Measurements from ENCODE around the gene TEAD1.
"Not testable (repeated sequence)": the region's sequence is repeated elsewhere in the genome, so short reads cannot be mapped to it uniquely, and the experiment has no call there.

The TEAD1 gene

GRCh38 chr11:12871788-12872321 lies 197.6 kb downstream of the TEAD1 start:
- Histone ChIP-seq H4K20me1 (ENCODE audit: control insufficient read depth, insufficient read depth, low read depth, low read length) (no peaks in the 10 kb centered on the region), H3K79me2 (ENCODE audit: control insufficient read depth, low read length) (no peaks in the 10 kb centered on the region), H3F3A (ENCODE audit: control insufficient read depth, insufficient read depth) (no peaks in the 10 kb centered on the region), H3K4me3 (ENCODE audit: low read length) (no peak overlapping the region), H3K27me3 (ENCODE audit: control insufficient read depth, low read length) (no peaks in the 10 kb centered on the region), H3K9me3 (ENCODE audit: control insufficient read depth, insufficient read depth, low read length) (no peaks in the 10 kb centered on the region), H3K27ac (ENCODE audit: low read depth, low read length) (no peak overlapping the region), H3K36me3 (ENCODE audit: control insufficient read depth, low read length) (no peaks in the 10 kb centered on the region), H3K4me1 (ENCODE audit: control insufficient read depth, low read length) (no peaks in the 10 kb centered on the region), H3K9me2 (replicated peaks; ENCODE audit: control insufficient read depth, low read length) (no peaks in the 10 kb centered on the region), H3K4me2 (ENCODE audit: low read length) (no peak overlapping the region)
- TF ChIP-seq CTCF (IDR thresholded peaks at IDR 0.05; ENCODE audit: low read depth, low read length, poor library complexity, severe bottlenecking) (no peak), EZH2phosphoT487 (IDR thresholded peaks at IDR 0.05; ENCODE audit: borderline replicate concordance, low read length) (no peak)

GRCh38 chr11:12876340-12876739 lies 202.1 kb downstream of the TEAD1 start:
- no peaks in the 10 kb centered on the region for H3K27me3 ChIP-seq (ENCODE audit: control insufficient read depth, low read length)
- no peaks in the 10 kb centered on the region for H4K20me1 ChIP-seq (ENCODE audit: control insufficient read depth, insufficient read depth, low read depth, low read length)
- H3K36me3 ChIP-seq (ENCODE audit: control insufficient read depth, low read length): no peaks in the 10 kb centered on the region
- no peaks in the 10 kb centered on the region for H3K4me1 ChIP-seq (ENCODE audit: control insufficient read depth, low read length)
- H3K9me2 ChIP-seq (replicated peaks; ENCODE audit: control insufficient read depth, low read length): no peaks in the 10 kb centered on the region
- H3K9me3 ChIP-seq (ENCODE audit: control insufficient read depth, insufficient read depth, low read length): no peaks in the 10 kb centered on the region
- H3K4me3 ChIP-seq (ENCODE audit: low read length): no peak overlapping the region
- no peak for TF ChIP-seq CTCF (IDR thresholded peaks at IDR 0.05; ENCODE audit: low read depth, low read length, poor library complexity, severe bottlenecking)
- TF ChIP-seq EZH2phosphoT487 (IDR thresholded peaks at IDR 0.05; ENCODE audit: borderline replicate concordance, low read length): no peak
- no peak overlapping the region for H3K4me2 ChIP-seq (ENCODE audit: low read length)
- H3K79me2 ChIP-seq (ENCODE audit: control insufficient read depth, low read length): no peaks in the 10 kb centered on the region
- H3F3A ChIP-seq (ENCODE audit: control insufficient read depth, insufficient read depth): no peaks in the 10 kb centered on the region
- no peak overlapping the region for H3K27ac ChIP-seq (ENCODE audit: low read depth, low read length)

GRCh38 chr11:12876988-12877387 lies 202.8 kb downstream of the TEAD1 start:
- Histone ChIP-seq H3F3A (ENCODE audit: control insufficient read depth, insufficient read depth) (no peaks in the 10 kb centered on the region), H3K27me3 (ENCODE audit: control insufficient read depth, low read length) (no peaks in the 10 kb centered on the region), H3K4me3 (ENCODE audit: low read length) (no peak overlapping the region), H3K79me2 (ENCODE audit: control insufficient read depth, low read length) (no peaks in the 10 kb centered on the region), H3K9me3 (ENCODE audit: control insufficient read depth, insufficient read depth, low read length) (no peaks in the 10 kb centered on the region), H4K20me1 (ENCODE audit: control insufficient read depth, insufficient read depth, low read depth, low read length) (no peaks in the 10 kb centered on the region), H3K4me2 (ENCODE audit: low read length) (no peak overlapping the region), H3K9me2 (replicated peaks; ENCODE audit: control insufficient read depth, low read length) (no peaks in the 10 kb centered on the region), H3K4me1 (ENCODE audit: control insufficient read depth, low read length) (no peaks in the 10 kb centered on the region), H3K36me3 (ENCODE audit: control insufficient read depth, low read length) (no peaks in the 10 kb centered on the region), H3K27ac (ENCODE audit: low read depth, low read length) (no peak overlapping the region)
- TF ChIP-seq CTCF (IDR thresholded peaks at IDR 0.05; ENCODE audit: low read depth, low read length, poor library complexity, severe bottlenecking): no peak
- no peak for TF ChIP-seq EZH2phosphoT487 (IDR thresholded peaks at IDR 0.05; ENCODE audit: borderline replicate concordance, low read length)

- not testable (repeated sequence) for H3F3A ChIP-seq (ENCODE audit: control insufficient read depth, insufficient read depth); H3K4me3 ChIP-seq (ENCODE audit: low read length); H3K79me2 ChIP-seq (ENCODE audit: control insufficient read depth, low read length); H3K9me3 ChIP-seq (ENCODE audit: control insufficient read depth, insufficient read depth, low read length); H3K27me3 ChIP-seq (ENCODE audit: control insufficient read depth, low read length); H3K4me1 ChIP-seq (ENCODE audit: control insufficient read depth, low read length); H3K9me2 ChIP-seq (replicated peaks; ENCODE audit: control insufficient read depth, low read length); H3K27ac ChIP-seq (ENCODE audit: low read depth, low read length); H4K20me1 ChIP-seq (ENCODE audit: control insufficient read depth, insufficient read depth, low read depth, low read length); H3K4me2 ChIP-seq (ENCODE audit: low read length); H3K36me3 ChIP-seq (ENCODE audit: control insufficient read depth, low read length)
Measured at GRCh38 chr11:12877508-12877907, 203.3 kb downstream of the TEAD1 start.
